GM12878 (cell line): ENCODE results near the gene GID8.

Source experiments
- CTCF ChIP-seq, 3 experiments: IDR thresholded peaks in 2 of 3; conservative IDR thresholded peaks in 1 of 3; 2 replicates each; pipeline ENCODE4 v1.5.1; 2011; ENCODE audit warnings: low read depth in 3 of 3, low read length in 3 of 3, mild to moderate bottlenecking in 3 of 3, control low read depth in 2 of 3, moderate library complexity in 2 of 3, inconsistent platforms in 1 of 3, mixed read lengths in 1 of 3; ENCODE audit not compliant: control insufficient read depth in 2 of 3, insufficient read depth in 1 of 3; ENCODE audit errors: extremely low read depth in 1 of 3
- EZH2 ChIP-seq: IDR thresholded peaks from 2 replicates; pipeline ENCODE4 v1.6.1; 2012; ENCODE audit warnings: low read depth, mild to moderate bottlenecking, control low read depth, inconsistent platforms, low read length, borderline replicate concordance; ENCODE audit not compliant: control insufficient read depth
- HCFC1 ChIP-seq: fragments of 150-350 bp; IDR thresholded peaks from 2 replicates; pipeline ENCODE4 v1.6.1; 2014; ENCODE audit warnings: low read length
- NFIC ChIP-seq: IDR thresholded peaks from 2 replicates; pipeline ENCODE4 v1.6.1; 2012; ENCODE audit warnings: low read depth, mild to moderate bottlenecking, inconsistent platforms, low read length, moderate library complexity
- PRDM15 ChIP-seq: fragments of 450-650 bp; formaldehyde crosslinking; IDR thresholded peaks from 2 replicates; pipeline ENCODE4 v1.4.0; 2020; ENCODE audit warnings: mild to moderate bottlenecking, moderate library complexity
- RELA ChIP-seq: fragments of 450-650 bp; IDR thresholded peaks from 2 replicates; pipeline ENCODE4 v1.8.0; 2014; ENCODE audit warnings: borderline replicate concordance; ENCODE audit not compliant: partially characterized antibody
- SPI1 ChIP-seq: IDR thresholded peaks from 2 replicates; pipeline ENCODE4 v1.6.1; 2011; ENCODE audit warnings: low read depth, mild to moderate bottlenecking, low read length, moderate library complexity, borderline replicate concordance; ENCODE audit not compliant: insufficient read depth

GRCh38 chr20:62994869-62995281 lies 56.9 kb downstream of the GID8 start:
- TF ChIP-seq SPI1 (no peak), HCFC1 (no peak), NFIC (no peak), CTCF (IDR thresholded peaks at IDR 0.05 in 2 of 3, conservative IDR thresholded peaks at IDR 0.05 in 1 of 3; ENCODE audit: control insufficient read depth in 2 of 3, extremely low read depth in 1 of 3, insufficient read depth in 1 of 3, low read depth in 3 of 3, low read length in 3 of 3) (no peak), EZH2 (no peak), RELA (no peak), PRDM15 (CRISPR knock-in tag) (no peak)
